ENCODE data around the gene ZNF511.

DNA sequence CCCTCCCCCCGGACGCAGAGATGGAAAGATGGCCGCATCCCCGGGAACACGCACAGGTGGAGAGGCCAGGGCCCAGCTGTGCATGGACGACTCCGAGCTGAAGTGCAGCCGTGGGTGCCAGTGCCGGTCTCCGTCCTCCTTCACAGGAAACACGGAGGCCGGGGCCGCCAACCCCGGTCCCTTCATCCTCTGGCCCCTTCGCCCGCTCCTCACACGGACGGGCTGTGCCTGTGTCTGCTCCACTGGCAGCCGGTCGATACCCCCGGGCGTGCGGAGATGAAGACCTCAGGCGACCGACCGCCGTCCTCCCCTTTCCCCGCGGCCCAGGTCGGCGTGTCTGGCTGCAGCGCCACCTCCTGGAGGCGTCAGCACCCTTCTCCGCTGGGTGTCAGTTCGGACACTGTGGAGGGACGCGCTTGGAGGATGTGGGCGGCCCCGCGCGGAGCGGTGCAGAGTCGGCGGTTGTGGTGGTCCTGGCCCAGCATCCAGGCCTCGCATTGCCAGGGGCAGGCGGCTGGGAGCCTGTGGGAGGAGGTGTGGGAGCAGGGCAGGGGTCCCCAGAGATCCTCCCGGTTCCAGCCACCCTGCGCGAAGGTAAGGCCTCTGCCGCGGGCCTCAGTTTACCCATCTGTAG is 9.9 kb downstream of the ZNF511 start:
- peak; percentile 22 to 49 (median 41) for TF ChIP-seq CTCF (IDR thresholded peaks at IDR 0.05)
- no peak for TF ChIP-seq POLR2A (IDR thresholded peaks at IDR 0.05)
